Karpas-422 (cell line): ENCODE measurements around the gene HSPA1L. TPM values are rescaled to one million over a fixed set of nuclear protein-coding genes. Genes with fewer than 3 reads are reported as not detected.

ENCODE experiments used
- DNase-seq: peaks from one replicate; pipeline ENCODE4 v3.0.0-alpha.2; 2015
- H2AFZ ChIP-seq: fragments of 200-600 bp; sonication (generic); 2 replicates; pipeline ENCODE4 v1.6.1; 2014; ENCODE audit warnings: antibody characterized with exemption, low read length, mixed read lengths
- H3K27ac ChIP-seq: fragments of 200-600 bp; sonication (generic); 2 replicates; pipeline ENCODE4 v1.5.1; 2014; ENCODE audit warnings: mild to moderate bottlenecking, low read length, moderate library complexity
- H3K27me3 ChIP-seq: fragments of 200-600 bp; sonication (generic); 2 replicates; pipeline ENCODE4 v1.6.1; 2014; ENCODE audit warnings: low read length, mixed read lengths
- H3K36me3 ChIP-seq: fragments of 200-600 bp; sonication (generic); 2 replicates; pipeline ENCODE4 v1.6.1; 2014; ENCODE audit warnings: low read length, mixed read lengths; ENCODE audit not compliant: insufficient read depth
- H3K4me1 ChIP-seq: fragments of 200-600 bp; sonication (generic); 2 replicates; pipeline ENCODE4 v1.6.1; 2014; ENCODE audit warnings: mild to moderate bottlenecking, low read length, mixed read lengths
- H3K4me2 ChIP-seq: fragments of 200-600 bp; sonication (generic); 2 replicates; pipeline ENCODE4 v1.6.1; 2014; ENCODE audit warnings: low read length, low read depth, mild to moderate bottlenecking; ENCODE audit not compliant: poor library complexity, severe bottlenecking
- H3K4me3 ChIP-seq: fragments of 200-600 bp; sonication (generic); 2 replicates; pipeline ENCODE4 v1.5.1; 2014; ENCODE audit warnings: mild to moderate bottlenecking, antibody characterized with exemption, low read length, mixed read lengths
- H3K79me2 ChIP-seq: fragments of 200-600 bp; sonication (generic); 2 replicates; pipeline ENCODE4 v1.6.1; 2014; ENCODE audit warnings: mild to moderate bottlenecking, low read length, mixed read lengths
- H3K9ac ChIP-seq: fragments of 200-600 bp; sonication (generic); 2 replicates; pipeline ENCODE4 v1.6.0; 2014; ENCODE audit warnings: low read length
- H3K9me2 ChIP-seq: fragments of 200-600 bp; sonication (generic), shearing (Covaris generic); replicated peaks from 2 replicates; pipeline ENCODE4 v1.6.0; 2014; ENCODE audit warnings: mild to moderate bottlenecking, low read length, moderate library complexity; ENCODE audit not compliant: insufficient read depth
- H3K9me3 ChIP-seq: fragments of 300-700, 200-600 bp; sonication (generic); 2 replicates; pipeline ENCODE4 v1.6.1; 2014; ENCODE audit warnings: low read length, mixed read lengths
- H4K20me1 ChIP-seq: fragments of 200-600 bp; sonication (generic); 2 replicates; pipeline ENCODE4 v1.6.1; 2014; ENCODE audit warnings: mild to moderate bottlenecking, antibody characterized with exemption, low read length, low read depth; ENCODE audit not compliant: insufficient read depth
- total RNA-seq: library from RNA; depleted of rRNA; stranded (reverse); fragments of >200 nt; shearing (Covaris generic); gene quantifications from 2 replicates; pipeline ENCODE4 v1.2.3, GENCODE V29; 2014; ENCODE audit warnings: low replicate concordance

The HSPA1L gene
- total RNA-seq, 1 experiment from 2014 or later, result not detected

- Histone ChIP-seq H3K4me2 (no peak overlapping the region), H3K4me1 (peaks cover 44% of the 10 kb centered on the region), H3K9me2 (no peaks in the 10 kb centered on the region), H3K4me3 (no peak overlapping the region), H3K9ac (no peak overlapping the region), H3K36me3 (peaks cover 14% of the 10 kb centered on the region), H3K27ac (no peak overlapping the region), H4K20me1 (no peaks in the 10 kb centered on the region), H3K9me3 (no peaks in the 10 kb centered on the region), H3K27me3 (no peaks in the 10 kb centered on the region), H2AFZ (no peak overlapping the region), H3K79me2 (peaks cover 38% of the 10 kb centered on the region)
- DNase-seq, result peak; percentile 81
These were observed 23.6 kb downstream of the HSPA1L start for GRCh38 chr6:31791324-31792089.

GRCh38 chr6:31785475-31785874 is 29.6 kb downstream of the HSPA1L start:
- H3K9ac ChIP-seq, result no peak overlapping the region

GRCh38 chr6:31784098-31784925 is 30.8 kb downstream of the HSPA1L start:
- Histone ChIP-seq H3K9me3 (no peaks in the 10 kb centered on the region), H3K27ac (no peak overlapping the region), H3K36me3 (peaks cover 23% of the 10 kb centered on the region), H3K9me2 (no peaks in the 10 kb centered on the region), H3K4me3 (no peak overlapping the region), H3K4me1 (peaks cover 5% of the 10 kb centered on the region), H3K4me2 (no peak overlapping the region), H3K79me2 (0 out of 2 replicates have a peak, but pooled peaks cover 4% of the 10 kb centered on the region), H3K27me3 (no peaks in the 10 kb centered on the region), H2AFZ (no peak overlapping the region), H3K9ac (no peak overlapping the region), H4K20me1 (no peaks in the 10 kb centered on the region)
- no peak for DNase-seq

More at GRCh38 chr6:31785475-31785874, 29.6 kb downstream of the HSPA1L start:
- Histone ChIP-seq H3K9me3 (no peaks in the 10 kb centered on the region), H2AFZ (no peak overlapping the region), H3K27ac (no peak overlapping the region), H3K27me3 (no peaks in the 10 kb centered on the region), H3K9me2 (no peaks in the 10 kb centered on the region), H3K4me1 (peaks cover 15% of the 10 kb centered on the region), H3K36me3 (peaks cover 28% of the 10 kb centered on the region), H3K4me3 (no peak overlapping the region), H3K79me2 (0 out of 2 replicates have a peak, but pooled peaks cover 5% of the 10 kb centered on the region), H3K4me2 (no peak overlapping the region), H4K20me1 (no peaks in the 10 kb centered on the region)
- no peak for DNase-seq

- Histone ChIP-seq H3K36me3 (peaks cover 18% of the 10 kb centered on the region), H3K27me3 (no peaks in the 10 kb centered on the region), H3K27ac (no peak overlapping the region), H3K9ac (no peak overlapping the region), H3K9me3 (no peaks in the 10 kb centered on the region), H3K4me3 (no peak overlapping the region), H3K79me2 (no peaks in the 10 kb centered on the region), H3K9me2 (no peaks in the 10 kb centered on the region), H4K20me1 (no peaks in the 10 kb centered on the region), H2AFZ (no peak overlapping the region), H3K4me1 (peaks cover 8% of the 10 kb centered on the region), H3K4me2 (no peak overlapping the region)
- no peak for DNase-seq
These were observed 32.8 kb downstream of the HSPA1L start for GRCh38 chr6:31782126-31782855.

- no peaks in the 10 kb centered on the region for H3K27me3 ChIP-seq
- no peaks in the 10 kb centered on the region for H3K9me3 ChIP-seq
- no peak overlapping the region for H3K4me3 ChIP-seq
- H4K20me1 ChIP-seq, result no peaks in the 10 kb centered on the region
- H3K4me2 ChIP-seq, result no peak overlapping the region
- DNase-seq, result no peak
- H3K79me2 ChIP-seq, result no peaks in the 10 kb centered on the region
- peaks cover 18% of the 10 kb centered on the region; the same call in 1 of the 2 replicates for H3K36me3 ChIP-seq
- no peak overlapping the region for H3K27ac ChIP-seq
- no peaks in the 10 kb centered on the region for H3K9me2 ChIP-seq
- H3K4me1 ChIP-seq, result peaks cover 14% of the 10 kb centered on the region
- H3K9ac ChIP-seq, result no peak overlapping the region
- no peak overlapping the region for H2AFZ ChIP-seq
These were observed 33.6 kb downstream of the HSPA1L start for GRCh38 chr6:31781244-31782125.

GRCh38 chr6:31780507-31781243 is 34.4 kb downstream of the HSPA1L start:
- Histone ChIP-seq H3K79me2 (no peaks in the 10 kb centered on the region), H3K4me3 (no peak overlapping the region), H3K27me3 (no peaks in the 10 kb centered on the region), H2AFZ (no peak overlapping the region), H4K20me1 (no peaks in the 10 kb centered on the region), H3K36me3 (peaks cover 18% of the 10 kb centered on the region; the same call in 1 of the 2 replicates), H3K4me1 (peaks cover 14% of the 10 kb centered on the region), H3K9me2 (no peaks in the 10 kb centered on the region), H3K9me3 (no peaks in the 10 kb centered on the region), H3K9ac (no peak overlapping the region), H3K4me2 (no peak overlapping the region), H3K27ac (no peak overlapping the region)
- no peak for DNase-seq

- H3K9me2 ChIP-seq, result no peaks in the 10 kb centered on the region
- no peak overlapping the region for H3K27ac ChIP-seq
- peaks cover 18% of the 10 kb centered on the region; the same call in 1 of the 2 replicates for H3K36me3 ChIP-seq
- peaks cover 14% of the 10 kb centered on the region for H3K4me1 ChIP-seq
- H3K9ac ChIP-seq, result no peak overlapping the region
- no peak for DNase-seq
- H3K27me3 ChIP-seq, result no peaks in the 10 kb centered on the region
- H4K20me1 ChIP-seq, result no peaks in the 10 kb centered on the region
- H3K79me2 ChIP-seq, result no peaks in the 10 kb centered on the region
- H3K4me2 ChIP-seq, result no peak overlapping the region
- no peak overlapping the region for H3K4me3 ChIP-seq
- no peak overlapping the region for H2AFZ ChIP-seq
- no peaks in the 10 kb centered on the region for H3K9me3 ChIP-seq
These were observed 35.2 kb downstream of the HSPA1L start for GRCh38 chr6:31779908-31780307.
